HG03378 (cell line): ENCODE measurements around the gene AATK.
"Not testable (repeated sequence)": the region's sequence is repeated elsewhere in the genome, so short reads cannot be mapped to it uniquely, and the experiment has no call there.

Experiments
- ATAC-seq: cut with Tn5 transposase; IDR thresholded peaks from one replicate; pipeline ENCODE4 v1.9.1; 2021; ENCODE audit warnings: mild to moderate bottlenecking, moderate library complexity; ENCODE audit not compliant: unreplicated experiment

The AATK gene

GRCh38 chr17:81080019-81080418 lies 86.0 kb downstream of the AATK start:
- no peak for ATAC-seq

- not testable (repeated sequence) for ATAC-seq
Observed at GRCh38 chr17:81078026-81078913, 87.8 kb downstream of the AATK start.

DNA sequence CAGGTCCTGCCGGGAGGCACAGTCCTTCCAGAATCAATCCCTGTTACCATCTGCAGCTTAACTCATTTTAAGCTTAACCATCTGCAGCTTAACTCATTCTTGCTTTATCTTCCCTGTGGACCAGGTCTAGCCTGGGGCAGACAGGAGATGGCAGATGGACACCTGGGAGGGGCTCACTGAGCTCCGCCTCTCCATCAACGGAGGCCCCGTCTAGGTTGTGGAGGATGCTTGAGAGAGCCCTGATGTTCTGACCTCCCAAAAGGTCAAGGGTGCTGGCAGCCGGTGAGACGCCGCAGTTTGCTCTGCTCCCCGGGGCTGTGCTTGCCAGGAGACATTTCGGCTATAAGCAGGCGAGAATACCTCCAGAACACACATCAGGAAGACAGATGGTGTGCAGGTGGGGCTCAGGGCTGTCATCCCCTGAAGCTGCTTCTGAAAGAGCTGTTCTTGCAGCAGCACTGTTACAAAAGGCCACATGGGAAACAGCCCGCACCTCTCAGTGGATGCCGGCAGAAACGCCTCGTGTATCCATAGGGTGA lies 89.8 kb downstream of the AATK start:
- no peak for ATAC-seq

DNA sequence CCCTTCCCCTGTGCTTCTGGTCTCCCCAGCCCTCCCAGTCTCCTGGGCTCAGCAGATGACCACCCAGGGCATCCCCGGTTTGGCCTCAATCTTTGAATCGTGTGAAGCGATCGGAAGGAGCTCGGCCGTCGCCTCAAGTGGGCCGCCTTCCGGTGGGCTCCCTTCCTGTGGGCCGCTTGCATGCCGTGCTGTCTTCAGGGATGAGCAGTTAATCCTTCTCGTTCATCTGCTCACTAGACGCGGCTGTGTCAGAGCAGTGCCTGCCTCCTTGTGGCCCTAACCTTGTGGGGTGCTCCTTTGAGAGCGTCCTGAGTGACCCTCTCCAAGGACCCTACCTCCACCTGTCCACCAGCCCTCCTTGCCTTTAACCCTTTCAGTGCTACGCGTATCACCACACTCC lies 90.7 kb downstream of the AATK start:
- no peak for ATAC-seq

GRCh38 chr17:81074875-81075274 lies 91.1 kb downstream of the AATK start:
- ATAC-seq: no peak

DNA sequence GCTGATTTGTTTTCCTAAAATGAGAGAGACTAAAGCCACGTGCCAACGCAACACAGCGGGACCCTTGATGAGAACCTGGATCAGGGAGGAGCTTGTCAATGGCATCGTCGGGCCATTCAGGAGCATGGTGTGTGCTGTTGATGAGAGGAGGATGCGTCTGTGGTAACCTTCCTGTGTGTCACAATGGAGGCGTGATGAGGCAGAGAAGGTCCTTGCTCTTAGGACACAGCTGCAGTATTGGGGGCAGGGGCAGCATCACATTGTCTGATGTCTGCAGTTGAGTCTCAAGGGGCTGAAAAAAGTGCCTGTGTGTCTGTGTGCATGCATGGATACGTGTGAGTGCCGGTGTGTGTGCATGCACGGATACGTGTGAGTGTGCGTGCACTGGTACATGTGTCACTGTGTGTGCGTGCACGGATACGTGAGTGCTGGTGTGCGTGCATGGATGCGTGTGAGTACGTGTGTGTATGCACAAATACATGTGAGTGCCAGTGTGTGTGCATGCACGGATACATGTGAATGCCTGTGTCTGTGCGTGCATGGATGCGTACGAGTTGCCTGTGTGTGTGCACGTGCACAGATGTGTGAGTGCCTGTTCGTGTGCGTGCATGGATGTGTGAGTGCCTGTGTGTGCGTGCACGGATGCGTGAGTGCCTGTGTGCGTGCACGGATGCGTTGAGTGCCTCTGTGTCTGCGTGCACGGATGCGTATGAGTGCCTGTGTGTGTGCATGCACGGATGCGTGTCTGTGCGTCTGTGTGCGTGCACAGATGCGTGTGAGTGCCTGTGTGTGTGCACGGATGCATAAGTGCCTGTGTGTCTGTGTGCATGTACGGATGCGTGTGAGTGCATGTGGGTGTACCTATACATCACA lies 91.8 kb downstream of the AATK start:
- ATAC-seq: no peak

GRCh38 chr17:81071761-81072741 lies 94.0 kb downstream of the AATK start:
- ATAC-seq: no peak

- ATAC-seq: no peak
Observed at GRCh38 chr17:81070541-81071246, 95.3 kb downstream of the AATK start.

DNA sequence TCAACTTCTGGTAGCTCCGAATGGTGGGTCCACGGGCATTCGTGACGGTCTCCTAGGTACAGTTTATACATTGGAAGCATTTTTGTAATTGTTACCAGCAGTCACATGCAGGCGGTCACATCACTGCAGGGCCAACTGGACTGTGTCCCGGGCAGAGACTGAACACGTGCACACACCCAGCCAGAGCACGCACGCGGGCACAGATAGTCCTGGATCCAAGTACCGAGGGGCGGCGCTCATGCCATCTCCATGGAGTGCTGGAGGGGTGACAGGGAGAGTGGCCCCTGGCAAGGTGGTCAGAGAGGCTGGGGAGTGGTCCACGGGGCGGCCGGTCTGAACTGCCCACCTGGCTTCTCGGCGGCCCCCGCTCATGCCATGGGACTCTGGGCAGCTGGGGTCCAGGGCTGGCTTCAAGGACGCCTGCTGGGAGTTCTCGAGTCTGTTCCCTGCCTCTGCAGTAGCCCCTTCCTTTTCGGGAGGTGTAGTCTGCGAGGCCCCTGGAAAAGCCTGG lies 96.8 kb downstream of the AATK start:
- ATAC-seq: no peak

DNA sequence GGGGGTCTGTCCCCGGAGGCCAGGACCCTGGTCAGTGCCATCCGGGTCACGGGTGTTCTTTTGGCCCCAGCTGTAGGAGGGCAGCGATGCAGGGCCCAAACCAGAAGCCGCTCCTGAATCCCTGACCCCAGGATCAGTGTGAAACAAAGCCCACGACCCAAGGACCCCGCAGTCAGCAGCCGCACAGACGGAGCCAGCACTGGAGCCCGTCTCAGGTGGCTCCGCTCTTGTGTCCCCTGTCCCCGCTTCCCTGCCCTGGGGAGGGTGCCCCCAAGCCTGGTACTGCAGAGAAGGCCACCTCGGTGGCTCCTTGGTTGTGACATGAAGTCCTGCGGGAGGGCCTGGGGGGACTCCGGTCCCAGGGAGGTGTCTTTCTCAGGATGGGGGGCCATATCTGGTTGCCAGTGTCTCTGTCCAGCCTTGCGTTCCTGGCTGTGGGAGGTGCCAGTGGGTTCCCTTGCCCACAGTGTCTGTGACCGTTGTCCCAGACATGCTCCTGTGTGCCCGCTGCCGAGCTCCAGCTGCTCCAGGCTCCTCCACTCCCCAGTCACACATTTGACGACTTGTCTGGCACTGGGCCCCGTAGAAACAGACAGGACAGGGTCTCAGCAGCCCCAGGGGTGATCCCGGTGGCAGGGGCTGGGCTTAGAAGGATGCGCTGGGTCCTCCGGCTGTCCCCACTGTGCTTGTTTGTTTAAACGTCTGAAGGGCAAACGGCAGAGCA lies 97.4 kb downstream of the AATK start:
- ATAC-seq: no peak

DNA sequence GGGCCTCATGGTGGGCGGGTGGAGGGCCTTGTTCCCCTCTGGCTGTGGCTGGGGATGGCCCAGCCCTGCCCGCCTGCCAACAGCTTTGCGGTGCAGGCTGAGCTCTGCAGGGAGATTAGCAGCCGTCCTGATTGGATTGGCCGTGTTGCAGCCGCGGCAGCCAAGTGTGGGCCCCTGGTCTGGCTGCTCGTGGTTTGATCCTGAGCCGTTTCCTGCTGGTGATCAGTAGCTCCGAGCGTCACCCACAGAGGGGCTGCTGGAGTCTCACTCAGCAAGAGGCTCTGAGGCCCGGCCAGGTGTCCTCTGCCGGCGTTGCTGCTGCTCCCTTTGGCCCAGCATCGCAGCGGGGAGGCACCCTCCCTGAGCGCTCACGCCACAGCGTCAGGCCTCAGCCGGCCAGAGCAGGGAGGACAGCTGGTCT lies 98.6 kb downstream of the AATK start:
- ATAC-seq: no peak
